ENCODE results near the gene DDX31.

DDX31 gene

DNA sequence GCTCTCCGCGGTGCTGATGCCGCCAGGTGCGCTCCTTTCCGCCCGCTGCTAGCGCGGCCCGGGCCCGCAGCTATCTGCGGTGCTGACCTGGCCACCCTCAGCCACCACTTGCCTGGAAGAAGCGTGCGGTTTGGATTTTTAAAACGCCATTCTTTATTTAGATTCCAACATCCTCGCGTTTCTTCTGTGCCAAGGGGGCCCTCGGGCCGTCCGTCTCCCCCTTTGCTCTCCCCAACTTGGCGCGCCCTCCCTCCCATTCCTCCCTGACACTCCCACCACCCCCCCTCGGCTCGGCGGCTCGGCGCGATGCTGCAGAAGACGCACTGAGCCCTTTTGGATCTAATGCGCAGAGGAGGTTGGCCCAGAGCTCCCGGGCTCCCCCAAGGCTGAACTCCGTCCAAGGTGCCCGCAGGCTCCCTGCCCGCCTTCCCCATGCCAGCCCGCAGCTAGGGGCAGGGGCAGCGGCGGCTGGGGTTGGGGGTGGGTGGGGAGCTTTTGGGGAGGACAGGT, 87.5 kb downstream of the DDX31 start, which contains the start of gene BARHL1:
BARHL1 (plus strand) TSS at position 331 of the 510 bp plus-strand sequence. CDS start 192 bp downstream, outside the sequence.
- no peaks in the 10 kb centered on the region for H3K9me3 ChIP-seq
- no peak within 1 kb of the TSS for H3K4me3 ChIP-seq (ENCODE audit: low read depth in 1 of 2, low read length in 1 of 2)
- TF ChIP-seq CTCF (IDR thresholded peaks at IDR 0.05) = no peak
- no peak within 1 kb of the TSS for H3K27ac ChIP-seq
- H3K27me3 ChIP-seq = peaks cover 100% of the 10 kb centered on the region
- H3K4me1 ChIP-seq (ENCODE audit: control insufficient read depth in 1 of 2, insufficient read depth in 1 of 2, low read depth in 1 of 2, low read length in 1 of 2) = no peaks in the 10 kb centered on the region
- no peaks in the 10 kb centered on the region for H3K36me3 ChIP-seq

GRCh38 chr9:132579427-132579798, 90.4 kb downstream of the DDX31 start:
- Histone ChIP-seq H3K27me3 (peaks cover 100% of the 10 kb centered on the region), H3K27ac (no peak overlapping the region), H3K4me1 (ENCODE audit: control insufficient read depth in 1 of 2, insufficient read depth in 1 of 2, low read depth in 1 of 2, low read length in 1 of 2) (no peaks in the 10 kb centered on the region), H3K9me3 (no peaks in the 10 kb centered on the region), H3K4me3 (ENCODE audit: low read depth in 1 of 2, low read length in 1 of 2) (no peak overlapping the region), H3K36me3 (no peaks in the 10 kb centered on the region)
- TF ChIP-seq CTCF (IDR thresholded peaks at IDR 0.05) = no peak

GRCh38 chr9:132578367-132578932, 91.3 kb downstream of the DDX31 start:
- Histone ChIP-seq H3K36me3 (no peaks in the 10 kb centered on the region), H3K4me1 (ENCODE audit: control insufficient read depth in 1 of 2, insufficient read depth in 1 of 2, low read depth in 1 of 2, low read length in 1 of 2) (no peaks in the 10 kb centered on the region), H3K27ac (no peak overlapping the region), H3K9me3 (no peaks in the 10 kb centered on the region), H3K4me3 (ENCODE audit: low read depth in 1 of 2, low read length in 1 of 2) (no peak overlapping the region), H3K27me3 (peaks cover 100% of the 10 kb centered on the region)
- TF ChIP-seq CTCF (IDR thresholded peaks at IDR 0.05) = no peak

- no peak overlapping the region for H3K4me3 ChIP-seq (ENCODE audit: low read depth in 1 of 2, low read length in 1 of 2)
- H3K27ac ChIP-seq = no peak overlapping the region
- H3K36me3 ChIP-seq = no peaks in the 10 kb centered on the region
- H3K9me3 ChIP-seq = no peaks in the 10 kb centered on the region
- peaks cover 100% of the 10 kb centered on the region for H3K27me3 ChIP-seq
- H3K4me1 ChIP-seq (ENCODE audit: control insufficient read depth in 1 of 2, insufficient read depth in 1 of 2, low read depth in 1 of 2, low read length in 1 of 2) = no peaks in the 10 kb centered on the region
- TF ChIP-seq CTCF (IDR thresholded peaks at IDR 0.05) = no peak
Observed at GRCh38 chr9:132577119-132577518, 92.7 kb downstream of the DDX31 start.

DNA sequence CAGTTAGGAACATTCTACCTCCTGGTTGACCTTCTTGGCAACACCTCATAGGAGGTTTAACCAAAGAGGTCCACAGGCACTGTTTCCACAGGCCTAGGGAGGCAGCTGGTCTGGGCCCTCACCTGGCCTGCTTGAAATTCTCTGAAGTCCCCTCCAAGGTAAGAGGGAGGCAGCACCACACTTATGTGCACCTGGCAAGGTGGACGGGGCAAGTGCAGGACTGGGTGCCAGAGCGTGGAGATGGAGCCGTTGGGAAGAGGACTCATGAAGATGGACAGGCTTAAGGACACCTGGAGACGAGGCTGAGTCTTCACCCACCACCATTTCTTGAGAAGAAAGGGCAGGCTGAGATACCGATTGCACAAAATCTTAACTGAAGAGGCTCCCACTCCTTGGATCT, 94.0 kb downstream of the DDX31 start:
- H3K4me1 ChIP-seq (ENCODE audit: control insufficient read depth in 1 of 2, insufficient read depth in 1 of 2, low read depth in 1 of 2, low read length in 1 of 2) = no peaks in the 10 kb centered on the region
- H3K27me3 ChIP-seq = peaks cover 98% of the 10 kb centered on the region
- H3K36me3 ChIP-seq = no peaks in the 10 kb centered on the region
- H3K27ac ChIP-seq = no peak overlapping the region
- no peaks in the 10 kb centered on the region for H3K9me3 ChIP-seq
- TF ChIP-seq CTCF (IDR thresholded peaks at IDR 0.05) = no peak
- H3K4me3 ChIP-seq (ENCODE audit: low read depth in 1 of 2, low read length in 1 of 2) = no peak overlapping the region

Measured in neutrophil (primary cell).